ENCODE results near the gene IFNA5. TPM values are rescaled to one million over a fixed set of nuclear protein-coding genes. Genes with fewer than 3 reads are reported as not detected.

The IFNA5 gene
- total RNA-seq, 2 experiments from 2014 or later: not detected

GRCh38 chr9:21266733-21267484, 38.2 kb downstream of the IFNA5 start:
- no peak for TF ChIP-seq CTCF (IDR thresholded peaks at IDR 0.05)
- POLR2A ChIA-PET: no interaction called here
- Histone ChIP-seq H3K36me3 (ENCODE audit: insufficient read depth, low read length) (no peaks in the 10 kb centered on the region), H3K27me3 (ENCODE audit: control insufficient read depth in 1 of 2, insufficient read depth in 2 of 2, low read length in 2 of 2) (peaks cover 2 to 3% of the 10 kb centered on the region in 2 experiments), H3K27ac (ENCODE audit: low read depth in 1 of 2, low read length in 2 of 2) (no peak overlapping the region), H3K4me1 (ENCODE audit: insufficient read depth, low read length) (no peaks in the 10 kb centered on the region), H3K9me3 (ENCODE audit: control insufficient read depth in 1 of 2, insufficient read depth in 1 of 2, low read length in 2 of 2) (no peaks in the 10 kb centered on the region), H3K4me3 (ENCODE audit: low read length) (no peak overlapping the region)
- H3K9me3 Mint-ChIP-seq: peaks cover 2% of the 10 kb centered on the region
- no peak for DNase-seq
- CTCF ChIA-PET: no interaction called here
- H3K27me3 Mint-ChIP-seq: peaks cover 19% of the 10 kb centered on the region
- H3K27ac Mint-ChIP-seq: no peak overlapping the region
- no peak for ATAC-seq (ENCODE audit: poor library complexity)
- intact Hi-C loops (cut with DNase I, micrococcal nuclease): no loop called here
- no peaks in the 10 kb centered on the region for H3K36me3 Mint-ChIP-seq (ENCODE audit: low read depth)
- no peaks in the 10 kb centered on the region for H3K4me1 Mint-ChIP-seq (ENCODE audit: low read depth)
- no peak overlapping the region for H3K4me3 Mint-ChIP-seq

DNA sequence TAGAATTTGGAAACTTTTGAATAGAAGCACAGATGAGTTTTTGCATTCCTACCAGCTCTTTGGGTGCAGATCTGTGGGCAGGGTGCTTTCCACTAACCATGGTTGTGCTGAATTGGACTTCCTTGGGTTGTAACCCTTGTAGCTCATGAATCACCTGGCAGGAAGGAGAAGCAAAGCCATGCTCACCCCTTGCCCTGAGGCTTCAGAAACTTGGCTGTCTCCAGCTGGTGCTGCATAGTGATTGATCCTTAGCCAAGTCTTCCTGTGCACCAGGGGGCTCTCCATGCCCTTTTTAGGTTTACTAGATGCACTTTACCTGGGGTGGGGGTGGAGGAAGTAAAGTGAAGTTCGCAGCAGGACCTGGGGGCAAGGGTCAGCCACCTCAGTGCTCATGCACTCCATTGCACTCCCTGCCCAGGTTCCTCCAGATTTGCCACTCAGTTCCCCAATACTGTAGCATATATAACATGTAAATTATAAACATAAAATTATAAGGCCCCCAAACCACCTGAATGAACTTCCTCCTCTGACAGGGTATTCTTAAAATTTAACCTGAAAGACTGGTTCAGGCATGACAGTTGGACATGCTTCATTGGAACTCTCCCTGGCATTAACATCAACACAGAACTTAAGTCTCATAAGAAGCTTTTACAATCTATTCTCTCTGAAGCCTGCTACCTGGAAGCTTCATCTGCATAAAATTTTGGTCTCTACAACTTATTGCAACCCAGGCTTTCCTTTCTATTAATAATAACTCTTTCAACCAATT, 39.5 kb downstream of the IFNA5 start:
- CTCF ChIA-PET: no interaction called here

More for the DNA sequence above, 39.5 kb downstream of the IFNA5 start:
- H3K27me3 Mint-ChIP-seq: peaks cover 9% of the 10 kb centered on the region
- intact Hi-C loops (cut with DNase I, micrococcal nuclease): no loop called here
- ATAC-seq (ENCODE audit: poor library complexity) (no peak), DNase-seq (no peak)
- Histone ChIP-seq H3K27me3 (ENCODE audit: control insufficient read depth in 1 of 2, insufficient read depth in 2 of 2, low read length in 2 of 2) (peaks cover 0 to 3% of the 10 kb centered on the region in 2 experiments), H3K27ac (ENCODE audit: low read depth in 1 of 2, low read length in 2 of 2) (no peak overlapping the region), H3K9me3 (ENCODE audit: control insufficient read depth in 1 of 2, insufficient read depth in 1 of 2, low read length in 2 of 2) (no peaks in the 10 kb centered on the region), H3K4me3 (ENCODE audit: low read length) (no peak overlapping the region), H3K4me1 (ENCODE audit: insufficient read depth, low read length) (no peaks in the 10 kb centered on the region), H3K36me3 (ENCODE audit: insufficient read depth, low read length) (no peaks in the 10 kb centered on the region)
- H3K27ac Mint-ChIP-seq: no peak overlapping the region
- no peaks in the 10 kb centered on the region for H3K36me3 Mint-ChIP-seq (ENCODE audit: low read depth)
- POLR2A ChIA-PET: no interaction called here
- TF ChIP-seq CTCF (IDR thresholded peaks at IDR 0.05): no peak
- H3K9me3 Mint-ChIP-seq: no peaks in the 10 kb centered on the region
- no peak overlapping the region for H3K4me3 Mint-ChIP-seq
- no peaks in the 10 kb centered on the region for H3K4me1 Mint-ChIP-seq (ENCODE audit: low read depth)
